ENCODE data around the gene BAIAP2L2. TPM values are rescaled to one million over a fixed set of nuclear protein-coding genes. Genes with fewer than 3 reads are reported as not detected.

The BAIAP2L2 gene
- polyA plus RNA-seq, 1 donor from 2014 or later = 2.3 TPM

DNA sequence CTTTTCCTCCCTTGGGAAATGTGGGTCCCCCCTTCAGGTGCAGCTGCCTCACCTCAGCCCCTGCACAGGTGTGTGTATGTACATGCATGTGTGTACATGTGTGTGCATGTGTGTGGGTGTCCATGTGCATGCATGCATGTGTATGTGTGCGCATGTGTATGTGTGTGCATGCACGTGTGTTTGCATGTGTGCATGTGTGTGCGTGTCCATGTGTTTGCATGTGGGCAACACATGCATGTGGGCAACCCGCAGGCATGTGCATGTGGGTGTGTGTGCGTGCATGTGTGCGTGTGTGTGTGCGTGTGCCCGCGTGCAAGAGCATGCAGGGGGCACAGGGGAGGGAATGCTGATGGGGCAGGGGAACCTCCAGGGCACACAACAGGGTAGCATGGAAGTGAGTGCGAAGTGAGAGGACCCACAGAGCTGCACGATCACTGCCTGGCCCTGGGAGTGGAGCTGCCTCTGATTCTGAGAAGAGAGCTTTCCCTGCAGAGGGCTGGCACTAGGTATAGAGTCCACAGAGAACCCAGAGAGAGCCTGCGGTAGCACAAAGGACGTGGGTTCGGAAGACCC is 14.6 kb upstream of the BAIAP2L2 start:
- H3K79me2 ChIP-seq (replicated peaks; ENCODE audit: insufficient read depth, low read length) = no peaks in the 10 kb centered on the region

DNA sequence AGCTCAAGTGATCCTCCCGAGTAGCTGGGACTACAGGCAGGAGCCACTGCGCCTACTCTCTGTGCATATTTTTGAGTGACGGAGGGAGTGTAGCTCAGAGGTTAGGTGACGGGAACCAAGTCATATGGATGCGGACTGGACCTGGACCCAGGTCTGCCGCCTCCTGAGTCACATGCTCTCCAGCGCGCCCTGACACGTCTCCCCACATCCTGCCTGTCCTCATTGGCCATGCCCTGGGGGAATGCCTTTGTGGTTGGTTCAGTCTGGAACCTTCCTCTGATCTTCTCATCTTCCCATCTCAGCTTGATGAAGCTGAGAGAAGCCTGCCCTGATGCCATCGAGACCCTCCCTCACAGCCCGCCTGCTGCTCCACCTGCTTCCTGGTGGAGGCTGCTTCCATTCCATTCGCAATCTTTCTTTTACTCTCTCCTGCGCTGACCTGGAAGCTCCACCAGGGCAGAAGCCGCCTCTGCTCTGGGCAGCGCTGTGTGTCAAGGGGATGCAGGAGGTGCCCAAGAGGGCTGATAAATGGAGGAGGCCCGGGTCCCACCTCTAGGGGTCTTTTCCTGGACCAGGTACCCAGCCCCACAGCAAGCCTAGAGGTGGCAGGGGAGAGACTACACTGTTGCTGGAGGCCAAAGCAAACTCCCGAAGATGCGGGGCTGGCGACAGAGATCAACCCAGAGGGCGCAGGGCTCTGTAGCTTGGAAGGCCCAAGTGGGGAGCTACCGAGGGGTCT is 13.9 kb upstream of the BAIAP2L2 start:
- Histone ChIP-seq H3F3A (ENCODE audit: insufficient read depth, low read length, poor library complexity, severe bottlenecking) (no peaks in the 10 kb centered on the region), H4K20me1 (ENCODE audit: insufficient read depth) (no peaks in the 10 kb centered on the region), H3K4me3 (ENCODE audit: low read length) (no peak overlapping the region), H3K79me2 (replicated peaks; ENCODE audit: insufficient read depth, low read length) (no peaks in the 10 kb centered on the region), H3K4me2 (ENCODE audit: low read length) (no peak overlapping the region), H3K9ac (ENCODE audit: low read length) (no peak overlapping the region), H3K27me3 (ENCODE audit: insufficient read depth, low read depth, low read length) (no peaks in the 10 kb centered on the region), H3K27ac (ENCODE audit: low read length) (no peak overlapping the region), H3K9me3 (ENCODE audit: low read length) (no peaks in the 10 kb centered on the region), H2AFZ (ENCODE audit: low read depth, low read length) (no peak overlapping the region), H3K9me2 (ENCODE audit: insufficient read depth, low read length) (no peaks in the 10 kb centered on the region), H3K36me3 (ENCODE audit: insufficient read depth, low read length) (no peaks in the 10 kb centered on the region)
- TF ChIP-seq, protein P1, sequence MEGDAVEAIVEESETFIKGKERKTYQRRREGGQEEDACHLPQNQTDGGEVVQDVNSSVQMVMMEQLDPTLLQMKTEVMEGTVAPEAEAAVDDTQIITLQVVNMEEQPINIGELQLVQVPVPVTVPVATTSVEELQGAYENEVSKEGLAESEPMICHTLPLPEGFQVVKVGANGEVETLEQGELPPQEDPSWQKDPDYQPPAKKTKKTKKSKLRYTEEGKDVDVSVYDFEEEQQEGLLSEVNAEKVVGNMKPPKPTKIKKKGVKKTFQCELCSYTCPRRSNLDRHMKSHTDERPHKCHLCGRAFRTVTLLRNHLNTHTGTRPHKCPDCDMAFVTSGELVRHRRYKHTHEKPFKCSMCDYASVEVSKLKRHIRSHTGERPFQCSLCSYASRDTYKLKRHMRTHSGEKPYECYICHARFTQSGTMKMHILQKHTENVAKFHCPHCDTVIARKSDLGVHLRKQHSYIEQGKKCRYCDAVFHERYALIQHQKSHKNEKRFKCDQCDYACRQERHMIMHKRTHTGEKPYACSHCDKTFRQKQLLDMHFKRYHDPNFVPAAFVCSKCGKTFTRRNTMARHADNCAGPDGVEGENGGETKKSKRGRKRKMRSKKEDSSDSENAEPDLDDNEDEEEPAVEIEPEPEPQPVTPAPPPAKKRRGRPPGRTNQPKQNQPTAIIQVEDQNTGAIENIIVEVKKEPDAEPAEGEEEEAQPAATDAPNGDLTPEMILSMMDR (IDR thresholded peaks at IDR 0.05; ENCODE audit: poor library complexity, severe bottlenecking) = no peak
- TF ChIP-seq EZH2 (IDR thresholded peaks at IDR 0.05; ENCODE audit: borderline replicate concordance, insufficient read depth, low read length, poor library complexity, severe bottlenecking) (no peak), POLR2AphosphoS5 (IDR thresholded peaks at IDR 0.05) (no peak), MXI1 (conservative IDR thresholded peaks at IDR 0.05; ENCODE audit: poor library complexity, severe bottlenecking) (no peak), RAD21 (conservative IDR thresholded peaks at IDR 0.05) (no peak), EP300 (conservative IDR thresholded peaks at IDR 0.05; ENCODE audit: poor library complexity, severe bottlenecking) (no peak), TAF1 (IDR thresholded peaks at IDR 0.05; ENCODE audit: low read depth) (no peak), SMC3 (conservative IDR thresholded peaks at IDR 0.05; ENCODE audit: poor library complexity) (no peak)
- TF ChIP-seq, protein P2, sequence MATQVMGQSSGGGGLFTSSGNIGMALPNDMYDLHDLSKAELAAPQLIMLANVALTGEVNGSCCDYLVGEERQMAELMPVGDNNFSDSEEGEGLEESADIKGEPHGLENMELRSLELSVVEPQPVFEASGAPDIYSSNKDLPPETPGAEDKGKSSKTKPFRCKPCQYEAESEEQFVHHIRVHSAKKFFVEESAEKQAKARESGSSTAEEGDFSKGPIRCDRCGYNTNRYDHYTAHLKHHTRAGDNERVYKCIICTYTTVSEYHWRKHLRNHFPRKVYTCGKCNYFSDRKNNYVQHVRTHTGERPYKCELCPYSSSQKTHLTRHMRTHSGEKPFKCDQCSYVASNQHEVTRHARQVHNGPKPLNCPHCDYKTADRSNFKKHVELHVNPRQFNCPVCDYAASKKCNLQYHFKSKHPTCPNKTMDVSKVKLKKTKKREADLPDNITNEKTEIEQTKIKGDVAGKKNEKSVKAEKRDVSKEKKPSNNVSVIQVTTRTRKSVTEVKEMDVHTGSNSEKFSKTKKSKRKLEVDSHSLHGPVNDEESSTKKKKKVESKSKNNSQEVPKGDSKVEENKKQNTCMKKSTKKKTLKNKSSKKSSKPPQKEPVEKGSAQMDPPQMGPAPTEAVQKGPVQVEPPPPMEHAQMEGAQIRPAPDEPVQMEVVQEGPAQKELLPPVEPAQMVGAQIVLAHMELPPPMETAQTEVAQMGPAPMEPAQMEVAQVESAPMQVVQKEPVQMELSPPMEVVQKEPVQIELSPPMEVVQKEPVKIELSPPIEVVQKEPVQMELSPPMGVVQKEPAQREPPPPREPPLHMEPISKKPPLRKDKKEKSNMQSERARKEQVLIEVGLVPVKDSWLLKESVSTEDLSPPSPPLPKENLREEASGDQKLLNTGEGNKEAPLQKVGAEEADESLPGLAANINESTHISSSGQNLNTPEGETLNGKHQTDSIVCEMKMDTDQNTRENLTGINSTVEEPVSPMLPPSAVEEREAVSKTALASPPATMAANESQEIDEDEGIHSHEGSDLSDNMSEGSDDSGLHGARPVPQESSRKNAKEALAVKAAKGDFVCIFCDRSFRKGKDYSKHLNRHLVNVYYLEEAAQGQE (IDR thresholded peaks at IDR 0.05; ENCODE audit: borderline replicate concordance) = no peak

More for the DNA sequence above, 14.6 kb upstream of the BAIAP2L2 start:
- Histone ChIP-seq H3K36me3 (ENCODE audit: insufficient read depth, low read length) (no peaks in the 10 kb centered on the region), H2AFZ (ENCODE audit: low read depth, low read length) (no peak overlapping the region), H4K20me1 (ENCODE audit: insufficient read depth) (no peaks in the 10 kb centered on the region), H3K4me3 (ENCODE audit: low read length) (no peak overlapping the region), H3F3A (ENCODE audit: insufficient read depth, low read length, poor library complexity, severe bottlenecking) (no peaks in the 10 kb centered on the region), H3K9ac (ENCODE audit: low read length) (no peak overlapping the region), H3K27ac (ENCODE audit: low read length) (no peak overlapping the region), H3K9me2 (ENCODE audit: insufficient read depth, low read length) (no peaks in the 10 kb centered on the region), H3K27me3 (ENCODE audit: insufficient read depth, low read depth, low read length) (no peaks in the 10 kb centered on the region), H3K4me2 (ENCODE audit: low read length) (no peak overlapping the region), H3K9me3 (ENCODE audit: low read length) (no peaks in the 10 kb centered on the region)
- TF ChIP-seq EP300 (conservative IDR thresholded peaks at IDR 0.05; ENCODE audit: poor library complexity, severe bottlenecking) (no peak), RAD21 (conservative IDR thresholded peaks at IDR 0.05) (no peak), TAF1 (IDR thresholded peaks at IDR 0.05; ENCODE audit: low read depth) (no peak), EZH2 (IDR thresholded peaks at IDR 0.05; ENCODE audit: borderline replicate concordance, insufficient read depth, low read length, poor library complexity, severe bottlenecking) (no peak), POLR2AphosphoS5 (IDR thresholded peaks at IDR 0.05) (no peak), MXI1 (conservative IDR thresholded peaks at IDR 0.05; ENCODE audit: poor library complexity, severe bottlenecking) (no peak), SMC3 (conservative IDR thresholded peaks at IDR 0.05; ENCODE audit: poor library complexity) (no peak)
- TF ChIP-seq, protein P2 (IDR thresholded peaks at IDR 0.05; ENCODE audit: borderline replicate concordance) = no peak
- TF ChIP-seq, protein P1 (IDR thresholded peaks at IDR 0.05; ENCODE audit: poor library complexity, severe bottlenecking) = no peak

All from neural cell (in vitro differentiated cells).